Measurements from ENCODE around the gene CERS5. TPM values are rescaled to one million over a fixed set of nuclear protein-coding genes. Genes with fewer than 3 reads are reported as not detected.
A peak's percentile ranks its signal among the peaks of the same experiment; 100 is the strongest.

CERS5 gene
- total RNA-seq, 6 donors from 2014 or later, result 21.0 to 40.4 (median 35.8) TPM

DNA sequence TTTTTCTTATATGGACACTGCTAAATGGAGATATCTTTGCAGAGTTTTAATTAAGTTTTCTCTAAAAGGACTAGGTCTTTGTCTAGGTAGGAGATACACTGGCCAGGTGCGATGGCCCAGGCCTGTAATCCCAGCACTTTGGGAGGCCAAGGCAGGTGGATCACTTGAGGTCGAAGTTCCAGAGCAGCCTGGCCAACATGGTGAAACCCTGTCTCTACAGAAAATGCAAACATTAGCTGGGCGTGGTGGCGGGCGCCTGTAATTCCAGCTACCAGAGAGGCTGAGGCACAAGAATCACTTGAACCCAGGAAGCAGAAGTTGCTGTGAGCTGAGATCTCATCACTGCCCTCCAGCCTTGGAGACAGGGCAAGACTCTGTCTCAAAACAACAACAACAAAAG lies 17.1 kb upstream of the CERS5 start:
- TF ChIP-seq POLR2AphosphoS5 (IDR thresholded peaks at IDR 0.05) (no peak), EP300 (IDR thresholded peaks at IDR 0.05) (no peak), POLR2A (IDR thresholded peaks at IDR 0.05) (no peak)
- TF ChIP-seq, protein P1, sequence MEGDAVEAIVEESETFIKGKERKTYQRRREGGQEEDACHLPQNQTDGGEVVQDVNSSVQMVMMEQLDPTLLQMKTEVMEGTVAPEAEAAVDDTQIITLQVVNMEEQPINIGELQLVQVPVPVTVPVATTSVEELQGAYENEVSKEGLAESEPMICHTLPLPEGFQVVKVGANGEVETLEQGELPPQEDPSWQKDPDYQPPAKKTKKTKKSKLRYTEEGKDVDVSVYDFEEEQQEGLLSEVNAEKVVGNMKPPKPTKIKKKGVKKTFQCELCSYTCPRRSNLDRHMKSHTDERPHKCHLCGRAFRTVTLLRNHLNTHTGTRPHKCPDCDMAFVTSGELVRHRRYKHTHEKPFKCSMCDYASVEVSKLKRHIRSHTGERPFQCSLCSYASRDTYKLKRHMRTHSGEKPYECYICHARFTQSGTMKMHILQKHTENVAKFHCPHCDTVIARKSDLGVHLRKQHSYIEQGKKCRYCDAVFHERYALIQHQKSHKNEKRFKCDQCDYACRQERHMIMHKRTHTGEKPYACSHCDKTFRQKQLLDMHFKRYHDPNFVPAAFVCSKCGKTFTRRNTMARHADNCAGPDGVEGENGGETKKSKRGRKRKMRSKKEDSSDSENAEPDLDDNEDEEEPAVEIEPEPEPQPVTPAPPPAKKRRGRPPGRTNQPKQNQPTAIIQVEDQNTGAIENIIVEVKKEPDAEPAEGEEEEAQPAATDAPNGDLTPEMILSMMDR (IDR thresholded peaks at IDR 0.05), result no peak
- H3K9me3 ChIP-seq, result no peaks in the 10 kb centered on the region
- H3K4me1 ChIP-seq, result peaks cover 13 to 25% (median 21%) of the 10 kb centered on the region in 4 donors
- H3K27me3 ChIP-seq, result no peaks in the 10 kb centered on the region
- DNase-seq, result no peak
- H3K4me3 ChIP-seq, result no peak overlapping the region
- peaks cover 6 to 29% (median 14%) of the 10 kb centered on the region in 4 donors for H3K36me3 ChIP-seq
- ATAC-seq (ENCODE audit: low FRiP score in 2 of 2), result no peak
- WGBS, 2 donors, result 88 to 91% methylated on average over 5 of the region's 5 CpGs
- H3K27ac ChIP-seq, result no peak overlapping the region

GRCh38 chr12:50182461-50182860 lies 15.3 kb upstream of the CERS5 start:
- no peak for ATAC-seq (ENCODE audit: low FRiP score in 2 of 2)
- H3K27ac ChIP-seq, result no peak overlapping the region

DNA sequence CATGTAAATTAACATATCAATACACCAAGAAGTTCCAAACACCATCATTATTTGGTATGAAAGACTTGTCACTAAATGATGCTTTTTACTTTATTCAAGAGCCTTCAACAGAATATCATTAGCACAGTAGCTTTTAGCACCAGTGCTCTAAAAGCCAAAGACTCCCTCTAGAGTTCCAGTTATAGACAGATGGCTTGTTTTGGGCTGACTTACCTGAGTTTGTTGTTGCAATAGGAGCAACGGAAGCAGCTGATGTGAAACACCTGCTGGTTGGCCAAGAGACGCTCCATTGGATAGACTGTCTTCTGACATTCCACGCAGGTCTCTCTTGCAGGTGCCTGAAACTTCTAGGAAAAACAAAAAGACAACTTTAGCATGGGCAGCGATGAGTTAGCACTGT lies 14.5 kb upstream of the CERS5 start:
- H3K9me3 ChIP-seq, result no peaks in the 10 kb centered on the region
- H3K27ac ChIP-seq, result no peak overlapping the region
- DNase-seq, result no peak
- 93 to 96% methylated on average over 4 of the region's 4 CpGs for WGBS, 2 donors
- TF ChIP-seq POLR2A (IDR thresholded peaks at IDR 0.05), result no peak
- TF ChIP-seq POLR2AphosphoS5 (IDR thresholded peaks at IDR 0.05), result no peak
- no peak for TF ChIP-seq EP300 (IDR thresholded peaks at IDR 0.05)
- TF ChIP-seq, protein P1 (IDR thresholded peaks at IDR 0.05), result no peak
- no peaks in the 10 kb centered on the region for H3K27me3 ChIP-seq
- peaks cover 12 to 52% (median 29%) of the 10 kb centered on the region in 4 donors for H3K36me3 ChIP-seq
- H3K4me1 ChIP-seq, result peaks cover 0 to 14% (median 10%) of the 10 kb centered on the region in 4 donors
- no peak for ATAC-seq (ENCODE audit: low FRiP score in 2 of 2)
- no peak overlapping the region for H3K4me3 ChIP-seq

More at GRCh38 chr12:50182461-50182860, 15.3 kb upstream of the CERS5 start:
- Histone ChIP-seq H3K4me1 (peaks cover 0 to 16% (median 13%) of the 10 kb centered on the region in 4 donors), H3K4me3 (no peak overlapping the region), H3K9me3 (no peaks in the 10 kb centered on the region), H3K27me3 (no peaks in the 10 kb centered on the region), H3K36me3 (peaks cover 12 to 45% (median 23%) of the 10 kb centered on the region in 4 donors)
- no peak for DNase-seq
- TF ChIP-seq POLR2AphosphoS5 (IDR thresholded peaks at IDR 0.05) (no peak), EP300 (IDR thresholded peaks at IDR 0.05) (no peak)
- TF ChIP-seq, protein P1 (IDR thresholded peaks at IDR 0.05), result peak in 1 of 6 experiments; percentile 8

DNA sequence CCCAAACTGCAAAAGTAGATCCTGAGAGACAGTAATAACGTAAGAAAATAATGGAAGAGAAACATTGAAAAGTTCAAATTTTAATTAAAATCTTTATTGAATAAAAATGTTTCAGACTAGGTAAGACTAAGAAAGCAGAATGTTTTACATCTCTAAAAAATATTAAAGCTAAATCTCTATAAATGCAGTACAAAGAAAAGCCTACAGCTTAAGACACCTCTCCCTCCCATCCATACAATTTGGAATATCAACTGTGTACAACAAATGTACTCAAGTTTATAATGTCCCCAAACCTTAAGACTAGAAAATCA lies 8.5 kb upstream of the CERS5 start:
- H3K9me3 ChIP-seq, result no peaks in the 10 kb centered on the region
- no peaks in the 10 kb centered on the region for H3K27me3 ChIP-seq
- no peak overlapping the region for H3K27ac ChIP-seq
- TF ChIP-seq, protein P1 (IDR thresholded peaks at IDR 0.05), result peak in 1 of 6 experiments; percentile 2
- no peak for TF ChIP-seq POLR2A (IDR thresholded peaks at IDR 0.05)
- no peaks in the 10 kb centered on the region for H3K4me1 ChIP-seq
- H3K36me3 ChIP-seq, result peaks cover 6 to 46% (median 29%) of the 10 kb centered on the region in 4 donors
- no peak for DNase-seq
- ATAC-seq (ENCODE audit: low FRiP score in 2 of 2), result no peak
- H3K4me3 ChIP-seq, result no peak overlapping the region
- 43 to 55% methylated on average over 1 of the region's 1 CpG for WGBS, 2 donors

GRCh38 chr12:50174971-50175715 lies 8.0 kb upstream of the CERS5 start:
- peaks cover 6 to 40% (median 24%) of the 10 kb centered on the region in 4 donors for H3K36me3 ChIP-seq
- no peaks in the 10 kb centered on the region for H3K27me3 ChIP-seq
- H3K9me3 ChIP-seq, result no peaks in the 10 kb centered on the region
- peak in 1 of 2 donors; percentile 72 for ATAC-seq (ENCODE audit: low FRiP score in 2 of 2)
- no peak overlapping the region for H3K27ac ChIP-seq
- no peak for TF ChIP-seq POLR2A (IDR thresholded peaks at IDR 0.05)
- TF ChIP-seq, protein P1 (IDR thresholded peaks at IDR 0.05), result peak; percentile 31 to 75 (median 60)
- DNase-seq, result no peak
- no peaks in the 10 kb centered on the region for H3K4me1 ChIP-seq
- H3K4me3 ChIP-seq, result no peak overlapping the region
- 73 to 75% methylated on average over 16 of the region's 16 CpGs for WGBS, 2 donors
